SK-N-SH treated with all-trans-retinoic acid at 6 μM for 48 hours (cell line): ENCODE results near the gene ATP4B.

Experiments used
- ATAC-seq: fragments of 200-7000 bp; cut with Tn5 transposase; 3 replicates; pipeline ENCODE4 v1.9.1; 2020; ENCODE audit warnings: mild to moderate bottlenecking, moderate library complexity
- ARNTL ChIP-seq: fragments of 450-650 bp; formaldehyde crosslinking; IDR thresholded peaks from 2 replicates; pipeline ENCODE4 v1.5.0; 2020; ENCODE audit warnings: low read depth, mild to moderate bottlenecking, moderate library complexity, borderline replicate concordance
- BACH2 ChIP-seq: fragments of 250-450 bp; sonication (Bioruptor Pico); IDR thresholded peaks from 2 replicates; pipeline ENCODE4 v1.9.0; 2021; ENCODE audit warnings: mild to moderate bottlenecking, borderline replicate concordance
- CSDC2 ChIP-seq: fragments of 250-450 bp; sonication (Bioruptor Pico); IDR thresholded peaks from 2 replicates; pipeline ENCODE4 v1.5.0; 2020; ENCODE audit warnings: mild to moderate bottlenecking, moderate library complexity
- GLIS3 ChIP-seq: fragments of 250-450 bp; sonication (Bioruptor Pico); IDR thresholded peaks from 2 replicates; pipeline ENCODE4 v1.5.0; 2020; ENCODE audit warnings: mild to moderate bottlenecking, moderate library complexity
- ISL1 ChIP-seq: fragments of 250-450 bp; sonication (Bioruptor Pico); IDR thresholded peaks from 2 replicates; pipeline ENCODE4 v2.1.2; 2022; ENCODE audit warnings: mild to moderate bottlenecking, moderate library complexity
- OSR1 ChIP-seq: fragments of 250-450 bp; sonication (Bioruptor Pico); IDR thresholded peaks from 2 replicates; pipeline ENCODE4 v1.8.0; 2022; ENCODE audit warnings: moderate library complexity, mild to moderate bottlenecking, inconsistent platforms
- SNAI2 ChIP-seq: fragments of 250-450 bp; sonication (Bioruptor Pico); IDR thresholded peaks from 2 replicates; pipeline ENCODE4 v1.5.0; 2020; ENCODE audit warnings: mild to moderate bottlenecking, moderate library complexity
- TCF4 ChIP-seq: fragments of 250-450 bp; sonication (Bioruptor Pico); IDR thresholded peaks from 2 replicates; pipeline ENCODE4 v1.8.0; 2021; ENCODE audit warnings: mild to moderate bottlenecking, moderate library complexity, borderline replicate concordance
- TOX ChIP-seq: fragments of 250-450 bp; sonication (Bioruptor Pico); IDR thresholded peaks from 2 replicates; pipeline ENCODE4 v1.8.0; 2021; ENCODE audit warnings: mild to moderate bottlenecking, moderate library complexity, borderline replicate concordance
- ZC3H10 ChIP-seq: fragments of 250-450 bp; sonication (Bioruptor Pico); IDR thresholded peaks from 2 replicates; pipeline ENCODE4 v1.5.1; 2021; ENCODE audit warnings: mild to moderate bottlenecking, moderate library complexity
- ZFP3 ChIP-seq: fragments of 250-450 bp; sonication (Bioruptor Pico); IDR thresholded peaks from 2 replicates; pipeline ENCODE4 v1.5.0; 2020; ENCODE audit warnings: mild to moderate bottlenecking, moderate library complexity
- ZNF565 ChIP-seq: fragments of 450-650 bp; formaldehyde crosslinking; conservative IDR thresholded peaks from 2 replicates; pipeline ENCODE4 v1.5.0; 2020; ENCODE audit warnings: low read depth, mild to moderate bottlenecking, moderate library complexity
- ZNF70 ChIP-seq: fragments of 450-650 bp; formaldehyde crosslinking; IDR thresholded peaks from 2 replicates; pipeline ENCODE4 v1.5.0; 2020; ENCODE audit warnings: mild to moderate bottlenecking, moderate library complexity
- ZNF8 ChIP-seq: fragments of 450-650 bp; formaldehyde crosslinking; IDR thresholded peaks from 2 replicates; pipeline ENCODE4 v1.5.0; 2020; ENCODE audit warnings: mild to moderate bottlenecking, moderate library complexity
- TF ChIP-seq, protein P1 (sequence below): fragments of 250-450 bp; sonication (Bioruptor Pico); IDR thresholded peaks from 2 replicates; pipeline ENCODE4 v1.8.0; 2020; ENCODE audit warnings: mild to moderate bottlenecking, moderate library complexity, borderline replicate concordance
- TF ChIP-seq, protein P2 (sequence below): fragments of 250-450 bp; sonication (Bioruptor Pico); IDR thresholded peaks from 2 replicates; pipeline ENCODE4 v1.5.1; 2020; ENCODE audit warnings: low read depth, mild to moderate bottlenecking, moderate library complexity
- TF ChIP-seq, protein P3 (sequence below): fragments of 250-450 bp; sonication (Bioruptor Pico); IDR thresholded peaks from 2 replicates; pipeline ENCODE4 v1.8.0; 2021; ENCODE audit warnings: low read depth, mild to moderate bottlenecking, moderate library complexity, borderline replicate concordance
- TF ChIP-seq, protein P4 (sequence below): fragments of 250-450 bp; sonication (Bioruptor Pico); IDR thresholded peaks from 2 replicates; pipeline ENCODE4 v1.5.1; 2021; ENCODE audit warnings: mild to moderate bottlenecking, moderate library complexity
- TF ChIP-seq, protein P5 (sequence below): fragments of 250-450 bp; sonication (Bioruptor Pico); IDR thresholded peaks from 2 replicates; pipeline ENCODE4 v1.5.0; 2020; ENCODE audit warnings: mild to moderate bottlenecking, moderate library complexity

The ATP4B gene

DNA sequence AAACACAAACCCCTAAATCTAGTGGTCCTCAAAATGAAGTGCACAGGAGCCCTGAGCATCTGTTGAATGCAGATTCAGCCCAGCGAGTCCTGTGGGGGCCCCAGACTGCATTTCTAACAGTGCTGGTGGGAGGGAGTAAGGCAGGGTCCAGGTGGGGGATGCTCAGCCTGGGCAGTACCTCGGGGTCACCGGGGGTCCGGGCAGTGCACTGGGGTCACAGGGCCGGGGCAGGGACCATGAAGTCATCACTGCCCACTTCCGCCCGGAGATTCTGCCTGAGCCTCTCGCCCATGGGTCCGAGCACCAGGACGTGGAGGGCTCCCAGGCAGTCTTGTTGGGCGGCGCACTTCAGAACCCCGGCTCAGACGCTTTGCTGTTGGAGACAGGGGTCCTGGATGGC, 838 bp upstream of the ATP4B start:
- no peak for ATAC-seq
- TF ChIP-seq ZNF8 (CRISPR knock-in tag): no peak
- TF ChIP-seq, protein P1, sequence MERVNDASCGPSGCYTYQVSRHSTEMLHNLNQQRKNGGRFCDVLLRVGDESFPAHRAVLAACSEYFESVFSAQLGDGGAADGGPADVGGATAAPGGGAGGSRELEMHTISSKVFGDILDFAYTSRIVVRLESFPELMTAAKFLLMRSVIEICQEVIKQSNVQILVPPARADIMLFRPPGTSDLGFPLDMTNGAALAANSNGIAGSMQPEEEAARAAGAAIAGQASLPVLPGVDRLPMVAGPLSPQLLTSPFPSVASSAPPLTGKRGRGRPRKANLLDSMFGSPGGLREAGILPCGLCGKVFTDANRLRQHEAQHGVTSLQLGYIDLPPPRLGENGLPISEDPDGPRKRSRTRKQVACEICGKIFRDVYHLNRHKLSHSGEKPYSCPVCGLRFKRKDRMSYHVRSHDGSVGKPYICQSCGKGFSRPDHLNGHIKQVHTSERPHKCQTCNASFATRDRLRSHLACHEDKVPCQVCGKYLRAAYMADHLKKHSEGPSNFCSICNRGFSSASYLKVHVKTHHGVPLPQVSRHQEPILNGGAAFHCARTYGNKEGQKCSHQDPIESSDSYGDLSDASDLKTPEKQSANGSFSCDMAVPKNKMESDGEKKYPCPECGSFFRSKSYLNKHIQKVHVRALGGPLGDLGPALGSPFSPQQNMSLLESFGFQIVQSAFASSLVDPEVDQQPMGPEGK (CRISPR knock-in tag): no peak
- TF ChIP-seq, protein P2, sequence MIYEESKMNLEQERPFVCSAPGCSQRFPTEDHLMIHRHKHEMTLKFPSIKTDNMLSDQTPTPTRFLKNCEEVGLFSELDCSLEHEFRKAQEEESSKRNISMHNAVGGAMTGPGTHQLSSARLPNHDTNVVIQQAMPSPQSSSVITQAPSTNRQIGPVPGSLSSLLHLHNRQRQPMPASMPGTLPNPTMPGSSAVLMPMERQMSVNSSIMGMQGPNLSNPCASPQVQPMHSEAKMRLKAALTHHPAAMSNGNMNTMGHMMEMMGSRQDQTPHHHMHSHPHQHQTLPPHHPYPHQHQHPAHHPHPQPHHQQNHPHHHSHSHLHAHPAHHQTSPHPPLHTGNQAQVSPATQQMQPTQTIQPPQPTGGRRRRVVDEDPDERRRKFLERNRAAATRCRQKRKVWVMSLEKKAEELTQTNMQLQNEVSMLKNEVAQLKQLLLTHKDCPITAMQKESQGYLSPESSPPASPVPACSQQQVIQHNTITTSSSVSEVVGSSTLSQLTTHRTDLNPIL (CRISPR knock-in tag): no peak

DNA sequence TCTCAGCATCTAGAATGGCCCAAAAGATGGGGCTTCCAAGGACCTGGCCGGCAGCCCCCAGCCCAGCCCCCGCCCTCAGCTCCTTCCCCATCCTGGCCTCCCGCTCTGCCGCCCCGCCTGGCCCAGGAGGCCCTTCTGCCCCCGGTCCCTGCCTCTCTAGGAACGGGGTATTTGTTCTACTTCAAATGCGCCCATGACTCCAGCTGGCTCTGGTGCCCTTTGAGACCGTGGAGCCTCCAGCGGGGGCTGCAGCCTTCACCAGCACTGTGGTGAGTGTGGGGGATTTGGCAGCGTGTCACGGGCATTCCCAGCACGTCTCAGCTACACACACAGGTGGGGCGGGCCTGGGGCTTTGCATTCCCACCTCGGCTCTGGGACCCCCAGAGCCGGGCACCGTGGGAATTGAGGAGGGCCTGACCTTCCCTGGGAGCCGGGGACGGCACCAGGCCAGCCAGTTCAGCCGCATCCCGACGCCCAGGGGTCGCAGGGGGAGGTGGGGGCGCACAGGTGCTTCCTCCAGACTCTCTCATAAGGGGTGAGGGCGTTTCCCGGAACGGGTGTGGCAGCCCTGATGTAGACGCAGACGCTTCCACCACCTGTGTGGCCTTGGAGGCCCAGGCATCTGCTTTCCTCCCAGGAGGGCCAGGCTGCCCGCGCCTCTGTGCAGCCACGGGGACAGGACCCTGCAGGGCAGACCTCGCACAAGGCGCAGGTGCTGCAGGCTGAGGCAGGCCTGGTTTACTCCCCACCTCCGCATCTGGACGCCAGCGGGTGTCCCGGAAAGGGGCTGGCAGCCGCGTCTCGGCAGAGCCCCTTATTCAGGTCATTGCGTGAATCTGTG, 947 bp downstream of the ATP4B start:
- no peak for ATAC-seq
- TF ChIP-seq, protein P3, sequence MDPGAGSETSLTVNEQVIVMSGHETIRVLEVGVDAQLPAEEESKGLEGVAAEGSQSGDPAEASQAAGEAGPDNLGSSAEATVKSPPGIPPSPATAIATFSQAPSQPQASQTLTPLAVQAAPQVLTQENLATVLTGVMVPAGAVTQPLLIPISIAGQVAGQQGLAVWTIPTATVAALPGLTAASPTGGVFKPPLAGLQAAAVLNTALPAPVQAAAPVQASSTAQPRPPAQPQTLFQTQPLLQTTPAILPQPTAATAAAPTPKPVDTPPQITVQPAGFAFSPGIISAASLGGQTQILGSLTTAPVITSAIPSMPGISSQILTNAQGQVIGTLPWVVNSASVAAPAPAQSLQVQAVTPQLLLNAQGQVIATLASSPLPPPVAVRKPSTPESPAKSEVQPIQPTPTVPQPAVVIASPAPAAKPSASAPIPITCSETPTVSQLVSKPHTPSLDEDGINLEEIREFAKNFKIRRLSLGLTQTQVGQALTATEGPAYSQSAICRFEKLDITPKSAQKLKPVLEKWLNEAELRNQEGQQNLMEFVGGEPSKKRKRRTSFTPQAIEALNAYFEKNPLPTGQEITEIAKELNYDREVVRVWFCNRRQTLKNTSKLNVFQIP (CRISPR knock-in tag): no peak
- no peak for TF ChIP-seq BACH2 (CRISPR knock-in tag)
- TF ChIP-seq, protein P4, sequence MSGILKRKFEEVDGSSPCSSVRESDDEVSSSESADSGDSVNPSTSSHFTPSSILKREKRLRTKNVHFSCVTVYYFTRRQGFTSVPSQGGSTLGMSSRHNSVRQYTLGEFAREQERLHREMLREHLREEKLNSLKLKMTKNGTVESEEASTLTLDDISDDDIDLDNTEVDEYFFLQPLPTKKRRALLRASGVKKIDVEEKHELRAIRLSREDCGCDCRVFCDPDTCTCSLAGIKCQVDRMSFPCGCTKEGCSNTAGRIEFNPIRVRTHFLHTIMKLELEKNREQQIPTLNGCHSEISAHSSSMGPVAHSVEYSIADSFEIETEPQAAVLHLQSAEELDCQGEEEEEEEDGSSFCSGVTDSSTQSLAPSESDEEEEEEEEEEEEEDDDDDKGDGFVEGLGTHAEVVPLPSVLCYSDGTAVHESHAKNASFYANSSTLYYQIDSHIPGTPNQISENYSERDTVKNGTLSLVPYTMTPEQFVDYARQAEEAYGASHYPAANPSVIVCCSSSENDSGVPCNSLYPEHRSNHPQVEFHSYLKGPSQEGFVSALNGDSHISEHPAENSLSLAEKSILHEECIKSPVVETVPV (CRISPR knock-in tag): no peak
- TF ChIP-seq GLIS3 (CRISPR knock-in tag): no peak
- TF ChIP-seq ZC3H10 (CRISPR knock-in tag): no peak
- TF ChIP-seq, protein P2 (CRISPR knock-in tag): no peak
- no peak for TF ChIP-seq ZNF8 (CRISPR knock-in tag)
- TF ChIP-seq ISL1: no peak
- TF ChIP-seq CSDC2 (CRISPR knock-in tag): no peak
- TF ChIP-seq, protein P1 (CRISPR knock-in tag): no peak
- no peak for TF ChIP-seq ZNF70 (CRISPR knock-in tag)
- TF ChIP-seq OSR1 (CRISPR knock-in tag): no peak
- TF ChIP-seq ZFP3 (CRISPR knock-in tag): no peak
- TF ChIP-seq TOX (CRISPR knock-in tag): no peak
- TF ChIP-seq, protein P5, sequence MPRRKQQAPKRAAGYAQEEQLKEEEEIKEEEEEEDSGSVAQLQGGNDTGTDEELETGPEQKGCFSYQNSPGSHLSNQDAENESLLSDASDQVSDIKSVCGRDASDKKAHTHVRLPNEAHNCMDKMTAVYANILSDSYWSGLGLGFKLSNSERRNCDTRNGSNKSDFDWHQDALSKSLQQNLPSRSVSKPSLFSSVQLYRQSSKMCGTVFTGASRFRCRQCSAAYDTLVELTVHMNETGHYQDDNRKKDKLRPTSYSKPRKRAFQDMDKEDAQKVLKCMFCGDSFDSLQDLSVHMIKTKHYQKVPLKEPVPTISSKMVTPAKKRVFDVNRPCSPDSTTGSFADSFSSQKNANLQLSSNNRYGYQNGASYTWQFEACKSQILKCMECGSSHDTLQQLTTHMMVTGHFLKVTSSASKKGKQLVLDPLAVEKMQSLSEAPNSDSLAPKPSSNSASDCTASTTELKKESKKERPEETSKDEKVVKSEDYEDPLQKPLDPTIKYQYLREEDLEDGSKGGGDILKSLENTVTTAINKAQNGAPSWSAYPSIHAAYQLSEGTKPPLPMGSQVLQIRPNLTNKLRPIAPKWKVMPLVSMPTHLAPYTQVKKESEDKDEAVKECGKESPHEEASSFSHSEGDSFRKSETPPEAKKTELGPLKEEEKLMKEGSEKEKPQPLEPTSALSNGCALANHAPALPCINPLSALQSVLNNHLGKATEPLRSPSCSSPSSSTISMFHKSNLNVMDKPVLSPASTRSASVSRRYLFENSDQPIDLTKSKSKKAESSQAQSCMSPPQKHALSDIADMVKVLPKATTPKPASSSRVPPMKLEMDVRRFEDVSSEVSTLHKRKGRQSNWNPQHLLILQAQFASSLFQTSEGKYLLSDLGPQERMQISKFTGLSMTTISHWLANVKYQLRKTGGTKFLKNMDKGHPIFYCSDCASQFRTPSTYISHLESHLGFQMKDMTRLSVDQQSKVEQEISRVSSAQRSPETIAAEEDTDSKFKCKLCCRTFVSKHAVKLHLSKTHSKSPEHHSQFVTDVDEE: no peak
- no peak for TF ChIP-seq TCF4 (CRISPR knock-in tag)
- TF ChIP-seq SNAI2 (CRISPR knock-in tag): no peak
- no peak for TF ChIP-seq ZNF565 (CRISPR knock-in tag)
- TF ChIP-seq ARNTL: no peak
